PC-9 (cell line): ENCODE results near the gene OOSP1.

Experiments
- CTCF ChIP-seq: fragments of 200-600 bp; sonication (generic); conservative IDR thresholded peaks from 2 replicates; pipeline ENCODE4 v1.6.1; 2017; ENCODE audit warnings: mixed run types, antibody characterized with exemption, mild to moderate bottlenecking, moderate library complexity
- EZH2 ChIP-seq: fragments of 200-600 bp; sonication (generic); IDR thresholded peaks from 2 replicates; pipeline ENCODE4 v1.8.0; 2017; ENCODE audit warnings: antibody characterized with exemption, low read depth

GRCh38 chr11:59968395-59968783 lies 30.2 kb downstream of the OOSP1 start:
- TF ChIP-seq CTCF (no peak), EZH2 (no peak)
